SKM-1 (cell line): ENCODE data around the gene ARGLU1.
A peak's percentile ranks its signal among the peaks of the same experiment; 100 is the strongest.

ENCODE experiments used
- DNase-seq: peaks from one replicate; lab custom pipeline; 2025; ENCODE audit not compliant: unreplicated experiment; lab: John Stamatoyannopoulos, UW

Gene ARGLU1

DNA sequence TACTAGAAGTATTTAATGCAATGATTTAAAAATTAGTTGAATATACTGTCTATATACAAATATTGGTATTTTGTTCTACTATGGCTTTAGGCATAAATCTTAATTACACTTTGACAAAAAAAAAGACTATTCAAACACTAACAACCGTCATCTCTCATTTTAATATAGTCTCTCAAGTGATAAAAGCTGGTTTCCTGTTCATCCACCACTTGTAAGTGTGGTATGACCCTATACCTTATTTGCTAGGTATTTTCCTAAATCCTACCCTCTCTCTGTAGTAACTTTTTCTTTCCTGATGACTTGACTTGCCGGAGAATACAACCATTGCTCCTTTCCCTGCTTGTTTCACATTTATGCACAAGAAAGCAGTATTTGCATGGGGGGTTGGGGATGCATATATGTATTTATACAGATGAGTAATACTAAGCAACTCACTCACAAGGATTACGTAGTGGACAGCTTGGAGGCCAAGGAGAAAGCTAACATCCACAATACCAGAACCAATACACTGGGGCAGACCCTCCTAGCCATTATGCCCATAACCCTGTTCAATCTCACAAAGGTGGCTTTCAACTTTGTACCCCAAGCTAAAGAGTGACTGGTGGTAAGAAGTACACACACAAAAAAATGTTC lies 19.8 kb downstream of the ARGLU1 start:
- no peak for DNase-seq

DNA sequence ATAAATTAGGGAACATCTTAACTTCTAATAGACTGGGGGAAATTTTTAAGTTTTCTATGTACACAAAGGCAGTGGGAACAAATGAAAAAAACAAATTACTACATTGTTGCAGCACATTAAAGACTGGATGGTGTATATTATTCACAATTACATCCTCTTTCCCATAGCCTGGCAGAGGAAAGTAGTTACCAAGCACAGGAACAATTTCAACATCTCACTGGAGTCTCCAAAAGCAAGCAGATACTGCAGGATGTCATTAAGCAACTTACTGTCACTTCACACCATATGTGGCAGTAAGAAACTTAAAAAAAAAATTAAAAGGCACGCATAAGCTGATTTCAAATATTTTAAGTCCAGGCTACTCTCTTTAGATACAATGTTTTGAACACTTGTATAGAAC lies 26.1 kb downstream of the ARGLU1 start:
- DNase-seq, result no peak

DNA sequence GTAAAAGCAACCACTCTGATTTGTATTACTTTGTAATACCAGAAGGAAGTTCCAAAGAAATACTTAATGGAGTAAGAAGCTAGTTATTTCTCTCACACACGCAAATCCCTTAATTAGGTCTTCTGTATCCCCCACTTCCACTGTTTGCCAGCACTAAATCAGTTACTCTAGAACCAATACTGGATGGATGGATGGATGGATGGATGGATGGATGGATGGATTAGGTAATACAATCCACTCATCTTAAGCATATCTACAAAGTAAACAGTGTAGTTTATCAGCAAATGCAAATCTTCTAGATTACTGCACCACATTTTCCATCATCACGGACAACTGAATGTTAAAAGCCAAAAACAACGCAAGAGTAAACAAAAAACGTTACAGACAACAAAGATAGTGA lies 27.3 kb downstream of the ARGLU1 start:
- no peak for DNase-seq

DNA sequence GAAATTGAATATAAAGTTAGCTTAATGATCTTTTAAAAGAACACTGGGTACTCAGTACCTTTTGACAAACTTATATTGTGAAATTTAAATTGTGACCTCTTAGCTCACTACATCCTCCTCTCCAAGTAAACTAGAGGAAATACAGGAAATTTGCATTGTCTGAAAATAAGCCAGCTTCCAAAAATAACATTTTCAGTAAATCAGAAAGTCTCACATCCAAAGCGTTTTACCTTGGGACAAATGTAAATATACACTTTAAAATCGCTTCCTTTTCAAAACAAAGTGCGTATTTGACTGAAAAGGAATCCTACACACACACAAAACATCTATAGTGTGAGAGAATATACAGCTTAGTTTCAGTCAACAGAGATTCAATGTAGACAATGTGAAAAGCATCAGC lies 30.4 kb downstream of the ARGLU1 start:
- no peak for DNase-seq

DNA sequence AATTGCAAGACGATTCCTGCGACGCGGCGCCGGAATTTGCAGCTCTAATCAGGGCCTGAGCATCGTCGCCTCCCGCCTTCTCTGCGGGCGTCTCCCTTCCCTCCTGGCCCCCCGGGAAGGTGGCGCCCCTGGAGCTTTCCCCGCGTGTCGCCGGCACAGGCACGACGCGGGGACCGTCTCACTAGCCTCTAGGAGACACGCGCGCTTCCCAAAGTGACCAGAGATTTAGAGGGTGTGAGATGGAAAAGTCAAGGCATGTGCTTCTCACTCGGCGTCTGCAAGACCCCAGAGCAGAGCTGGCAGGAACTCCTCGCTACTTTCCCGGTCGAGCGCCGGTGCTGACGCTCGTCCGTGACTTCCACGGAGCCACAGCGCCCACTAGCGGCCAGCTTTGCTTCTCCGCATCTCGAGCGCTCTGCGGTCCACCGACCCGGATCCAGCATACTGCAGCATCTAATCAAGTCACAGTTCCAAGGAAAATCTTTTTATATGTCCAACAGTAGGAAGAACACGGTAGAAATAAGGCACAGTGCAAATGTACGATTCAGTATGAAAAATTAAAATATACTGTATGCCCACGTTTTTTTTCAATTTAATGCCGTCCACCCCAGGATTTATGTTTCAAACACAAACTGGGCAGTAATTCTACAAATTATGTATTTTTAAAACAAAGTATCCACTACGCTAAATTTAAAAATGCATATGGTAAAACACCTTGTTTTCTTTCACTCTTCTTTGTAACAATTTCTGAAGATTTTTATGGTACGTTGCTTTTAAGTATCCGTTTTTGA lies 31.5 kb downstream of the ARGLU1 start:
- peak; percentile 75 for DNase-seq

DNA sequence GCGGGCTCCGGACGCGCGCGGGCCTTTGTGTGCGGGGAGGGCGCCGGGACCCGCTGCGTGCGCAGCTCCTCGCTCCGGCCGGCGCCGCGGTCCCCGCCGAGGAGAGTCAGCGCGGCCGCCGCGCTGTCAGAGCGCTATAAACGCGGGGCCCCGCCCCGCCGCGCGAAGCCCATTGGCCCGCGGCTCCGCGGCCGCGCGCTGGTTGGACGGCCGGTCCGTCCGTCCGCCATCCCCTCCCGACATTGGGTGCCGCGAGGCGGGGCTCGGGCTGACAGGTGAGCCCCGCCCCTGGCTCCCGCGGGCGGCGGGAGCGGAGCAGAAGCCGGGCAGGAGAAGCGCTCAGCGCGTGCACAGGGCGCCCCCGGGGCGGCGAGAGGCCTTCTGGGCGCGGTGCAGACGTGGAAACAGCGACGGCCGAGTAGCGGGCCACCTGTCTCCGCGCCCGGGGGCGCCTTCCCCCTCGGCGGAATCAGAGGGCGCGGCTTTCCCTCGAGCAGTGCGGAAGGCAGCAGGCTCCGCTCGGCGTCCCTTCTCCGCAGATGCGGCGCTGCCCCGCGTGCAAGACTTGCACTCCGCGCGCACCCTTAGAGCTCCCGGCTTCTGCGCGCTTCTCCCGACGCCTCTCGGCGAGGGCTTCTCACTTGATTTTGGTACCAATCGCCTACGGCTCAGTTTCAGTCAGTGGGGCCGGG lies 32.2 kb downstream of the ARGLU1 start, which contains the start of gene EFNB2:
EFNB2 (minus strand) TSS at position 111 of the 692 bp plus-strand sequence. CDS start 698 bp downstream, outside the sequence.
- peak; percentile 60 for DNase-seq

DNA sequence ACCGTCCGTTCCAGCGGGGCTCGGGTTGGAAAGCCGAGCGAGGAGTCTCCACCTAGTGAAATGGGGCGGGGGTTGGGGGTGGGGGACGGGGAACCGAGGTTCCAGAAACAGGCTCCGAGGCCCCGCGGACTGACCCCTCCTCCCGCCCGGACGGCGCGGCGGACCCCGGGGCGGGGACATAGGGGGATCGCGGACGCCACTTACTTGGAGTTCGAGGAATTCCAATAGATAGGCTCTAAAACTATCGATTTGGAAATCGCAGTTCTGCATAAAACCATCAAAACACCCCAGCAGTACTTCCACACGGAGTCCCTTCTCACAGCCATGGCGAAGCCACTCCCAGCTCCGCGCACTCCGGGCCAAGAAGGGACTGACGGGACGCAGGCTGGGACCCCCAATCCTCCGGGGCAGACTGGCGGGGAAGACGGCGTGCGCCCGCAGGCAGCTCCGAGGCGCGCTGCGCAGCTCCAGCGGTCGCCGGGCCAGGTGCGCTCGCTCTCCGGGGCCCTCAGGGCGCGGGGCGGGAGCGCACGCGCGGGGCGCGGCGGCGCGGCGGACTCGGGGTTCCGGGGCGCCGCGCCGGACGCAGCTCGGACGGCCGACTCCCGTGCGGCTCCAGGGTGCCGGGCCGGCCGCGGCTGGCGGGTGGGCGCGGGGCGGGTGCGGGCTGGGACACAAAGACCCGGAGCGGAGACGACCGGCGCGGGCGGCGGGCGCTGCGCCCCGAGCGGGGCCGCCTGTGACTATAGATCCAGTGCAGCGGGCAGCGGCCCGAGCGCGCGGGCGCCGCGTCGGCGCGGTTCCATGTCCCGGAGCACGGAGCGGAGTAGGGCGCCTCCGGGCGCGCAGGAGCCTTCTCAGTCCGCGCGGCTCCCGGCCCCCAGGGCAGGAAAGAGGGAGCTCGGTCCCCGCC lies 33.0 kb downstream of the ARGLU1 start:
- DNase-seq, result no peak

DNA sequence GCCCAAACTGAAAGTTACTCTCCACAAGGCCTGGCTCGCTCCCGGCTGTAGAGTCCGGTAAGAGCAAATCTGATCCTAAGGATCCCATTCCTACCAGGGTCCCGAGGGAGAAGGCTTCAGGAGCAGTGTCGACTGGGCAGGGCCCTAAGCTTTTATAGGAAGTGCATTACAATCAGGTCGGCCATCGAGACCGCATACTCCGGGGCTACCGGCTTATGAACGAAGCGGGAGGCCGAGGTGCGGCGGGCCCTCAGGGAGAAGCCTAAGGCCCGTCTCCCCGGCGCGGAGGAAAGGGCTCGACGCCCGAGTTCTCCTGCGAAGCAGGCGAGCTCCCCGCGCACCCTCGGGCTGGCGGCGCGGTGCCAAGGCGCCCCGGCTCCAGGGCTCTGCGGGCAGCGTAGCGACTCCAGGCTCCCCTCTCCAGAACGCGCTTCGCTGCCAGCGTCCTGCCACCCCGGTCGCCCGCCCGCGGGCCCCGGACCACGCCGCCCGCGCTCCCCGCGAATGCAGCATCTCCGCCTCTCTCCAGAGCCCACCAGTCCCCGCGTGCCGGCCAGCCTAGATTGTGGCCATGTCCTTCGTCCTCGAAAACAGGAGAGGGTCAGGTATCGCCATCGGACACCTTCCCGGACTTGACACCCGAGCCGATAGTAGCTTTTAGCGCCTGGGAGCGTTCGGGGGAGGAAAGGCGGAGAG lies 33.8 kb downstream of the ARGLU1 start:
- DNase-seq, result no peak

DNA sequence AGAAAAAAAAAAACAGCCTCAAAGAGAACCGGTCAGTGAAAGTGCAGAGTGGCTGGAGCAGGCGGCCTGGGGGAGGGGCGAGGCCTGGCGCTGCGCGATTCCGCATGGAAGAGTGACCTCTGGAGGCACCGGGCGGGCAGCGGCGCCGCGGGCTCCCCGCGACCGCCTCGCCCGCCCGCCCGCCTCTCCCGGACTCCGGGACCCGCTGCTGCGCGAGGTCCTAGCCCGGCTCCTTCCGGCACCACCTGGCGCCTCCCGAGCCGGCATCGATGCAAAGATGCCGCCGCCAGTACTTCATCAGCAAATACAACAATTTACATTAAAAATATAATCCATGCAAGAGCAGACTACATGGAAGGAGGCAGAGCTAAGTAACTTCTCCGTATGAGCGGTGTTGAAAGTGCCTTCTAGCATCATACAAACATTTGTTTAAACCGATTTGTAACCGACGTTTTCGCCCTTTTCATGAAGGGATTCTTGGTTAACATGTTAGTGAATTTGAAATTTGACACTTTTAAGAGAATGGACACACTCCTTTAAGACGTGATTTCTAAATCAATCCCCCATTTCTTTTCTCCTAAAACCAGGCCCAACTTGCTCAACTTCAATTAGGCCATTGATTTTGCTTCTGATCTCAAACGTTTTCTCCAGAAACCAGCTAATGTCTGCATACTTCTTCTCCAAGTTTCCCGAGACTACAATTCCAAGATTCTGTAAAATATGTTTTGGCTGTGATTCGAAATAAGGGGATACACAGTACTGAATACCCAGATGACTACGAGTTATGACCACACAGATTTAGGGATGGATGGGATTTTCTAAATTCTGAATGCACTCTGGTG lies 34.6 kb downstream of the ARGLU1 start:
- peak; percentile 12 for DNase-seq

DNA sequence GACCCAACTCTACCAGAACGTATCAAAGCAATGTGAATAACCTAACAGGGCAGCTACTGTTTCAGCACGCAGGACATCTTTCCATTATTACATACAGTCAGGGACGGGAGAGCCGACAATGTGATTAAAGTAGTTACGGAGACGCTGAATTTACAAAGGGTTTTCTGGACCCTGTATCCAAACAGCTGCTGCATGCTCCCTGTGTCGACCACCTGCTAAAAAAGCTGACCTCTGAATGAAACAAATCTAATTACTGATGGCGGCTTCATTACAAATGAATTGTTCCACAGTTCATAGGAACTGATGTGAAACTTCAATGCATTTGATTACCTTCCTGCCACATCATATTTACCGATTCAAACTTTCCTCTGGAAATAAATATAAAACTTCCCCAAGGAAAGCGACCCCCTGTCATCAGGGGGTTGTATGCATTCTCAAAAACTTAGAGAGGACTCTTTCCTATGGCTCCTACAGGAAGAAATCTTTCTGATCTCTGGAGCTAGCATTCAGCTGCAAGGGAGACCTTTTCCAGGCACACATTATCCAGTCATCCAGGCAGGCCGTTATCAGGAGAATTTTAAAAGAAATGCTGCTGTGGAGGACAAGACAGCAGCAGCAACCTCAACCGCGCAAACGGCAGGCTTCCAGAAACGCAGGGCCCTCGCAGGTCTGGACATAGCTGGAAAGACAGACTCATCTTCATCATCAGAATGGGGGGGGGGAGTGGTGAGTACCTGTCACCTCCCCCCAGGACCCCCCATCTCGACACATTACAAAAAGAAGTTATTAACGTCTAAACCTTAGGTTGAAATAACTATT lies 35.6 kb downstream of the ARGLU1 start:
- DNase-seq, result no peak

DNA sequence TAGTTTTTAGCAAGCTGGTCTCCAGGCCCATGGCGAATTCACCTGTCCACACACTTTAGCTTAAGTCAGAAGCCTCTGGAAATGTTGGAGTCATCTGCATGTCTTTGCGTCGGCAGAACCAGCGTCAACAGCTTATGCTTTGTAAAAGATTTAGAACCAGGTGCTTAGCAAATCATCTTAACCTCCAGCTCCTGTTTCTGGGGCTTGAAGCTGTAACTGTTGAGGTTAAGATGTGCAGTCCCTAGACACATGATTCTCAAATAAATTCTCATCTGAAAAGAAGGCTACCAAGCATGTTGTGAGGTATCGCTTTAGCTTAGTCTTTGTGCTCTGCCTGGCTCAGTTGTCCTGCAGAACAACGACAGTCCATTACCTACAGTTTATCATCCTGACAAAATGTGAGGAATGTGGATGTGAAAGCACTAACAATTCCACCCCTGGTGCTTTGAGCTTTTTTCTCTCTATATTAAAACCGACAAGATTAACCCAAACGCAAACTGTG lies 36.9 kb downstream of the ARGLU1 start:
- DNase-seq, result no peak

DNA sequence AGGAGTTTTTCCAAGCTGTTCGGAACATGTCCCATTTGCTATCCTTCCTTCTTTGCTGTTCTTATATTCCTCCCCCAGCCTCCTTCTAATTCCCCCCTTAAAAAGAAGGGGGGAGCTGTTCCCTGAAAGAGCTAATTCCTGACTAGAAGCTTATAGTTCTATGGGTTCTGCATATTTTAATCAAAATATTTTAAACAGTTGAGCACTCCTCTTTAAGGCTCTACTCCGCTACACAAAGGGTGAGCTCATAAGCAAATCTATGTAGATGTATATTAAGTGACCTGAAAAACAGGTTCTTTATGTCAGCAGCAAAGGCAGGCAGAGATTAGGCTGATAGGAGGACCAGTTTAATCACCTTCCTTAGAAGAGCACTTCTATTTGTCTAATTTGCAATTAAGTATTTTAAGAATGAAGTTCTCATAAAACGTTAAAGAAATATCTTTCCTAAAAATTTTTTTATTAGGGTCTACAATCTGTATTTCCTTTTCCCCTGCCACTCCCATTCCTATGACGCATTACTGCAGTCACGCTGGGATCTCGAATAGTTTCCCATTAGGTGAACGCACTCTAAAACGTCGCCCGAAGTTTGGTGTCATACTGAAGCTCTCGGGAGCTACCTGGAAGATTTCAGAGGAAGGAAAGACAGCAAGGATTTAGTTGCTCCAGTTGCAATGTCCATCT lies 37.6 kb downstream of the ARGLU1 start:
- no peak for DNase-seq

DNA sequence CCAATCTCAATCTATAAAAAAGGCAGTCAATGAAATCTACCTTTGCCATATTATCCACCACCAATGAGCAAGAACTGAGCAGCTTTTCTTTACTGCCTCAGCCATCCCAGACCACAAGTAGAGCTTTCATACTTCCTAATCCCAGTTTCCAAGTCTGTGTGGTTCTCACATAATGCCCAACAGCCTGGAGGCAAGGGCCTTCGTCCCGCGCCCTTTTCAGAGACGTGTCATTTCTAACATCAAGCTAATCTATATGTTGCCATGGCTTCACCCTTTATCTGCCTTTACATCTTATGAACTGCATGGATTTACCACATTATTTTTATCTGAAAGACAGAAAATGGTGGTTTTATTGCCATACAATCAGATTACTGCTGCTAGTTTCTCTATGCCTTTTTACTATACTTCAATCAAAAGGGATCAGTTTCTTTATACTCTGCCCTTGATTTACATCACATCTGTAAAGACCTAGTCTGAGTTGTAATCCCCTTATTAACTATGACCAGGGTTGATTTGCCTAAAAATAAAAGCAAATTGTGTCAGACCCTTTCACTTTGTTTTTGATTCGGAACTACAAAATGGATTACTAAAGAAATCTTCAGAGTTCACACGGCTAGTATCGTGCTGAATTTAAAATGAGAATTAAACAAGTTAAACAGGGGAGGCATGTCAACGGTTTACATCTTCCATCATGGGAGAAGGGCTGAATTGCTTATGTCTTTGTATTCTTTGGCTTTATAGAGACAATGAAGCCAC lies 38.3 kb downstream of the ARGLU1 start:
- DNase-seq, result no peak

DNA sequence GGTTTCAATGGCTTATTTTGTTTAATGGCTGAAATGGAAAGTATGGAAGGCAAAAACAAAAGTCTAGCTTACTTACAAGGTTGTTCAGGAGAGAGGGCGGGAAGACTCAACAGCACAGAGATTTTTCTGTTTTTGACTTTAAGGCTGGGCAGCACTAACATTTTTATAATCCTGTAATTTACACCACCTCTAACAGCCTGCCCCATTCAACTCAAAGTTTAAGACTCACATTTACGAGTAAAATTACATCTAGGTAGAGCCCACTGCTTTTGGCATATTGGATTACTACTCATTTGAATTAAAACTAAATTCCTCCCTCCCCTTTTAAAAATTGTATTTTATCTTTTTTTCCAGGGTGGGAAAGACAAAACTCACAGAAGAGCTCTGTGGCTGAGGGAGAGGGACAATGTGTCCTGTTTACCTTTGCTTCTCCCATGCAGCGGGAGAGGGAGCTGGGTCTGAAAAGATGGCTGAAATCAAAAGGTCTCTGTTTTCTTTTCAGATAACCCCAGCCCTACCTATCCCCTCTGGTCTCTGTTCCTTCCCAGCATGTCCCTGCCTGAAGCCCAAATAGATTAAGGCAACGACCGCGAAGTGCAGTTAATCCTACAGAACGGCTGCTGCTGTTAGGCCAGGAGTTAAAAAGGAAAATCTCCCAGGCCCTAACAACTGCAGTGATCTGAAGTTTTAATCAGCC lies 39.1 kb downstream of the ARGLU1 start:
- no peak for DNase-seq

DNA sequence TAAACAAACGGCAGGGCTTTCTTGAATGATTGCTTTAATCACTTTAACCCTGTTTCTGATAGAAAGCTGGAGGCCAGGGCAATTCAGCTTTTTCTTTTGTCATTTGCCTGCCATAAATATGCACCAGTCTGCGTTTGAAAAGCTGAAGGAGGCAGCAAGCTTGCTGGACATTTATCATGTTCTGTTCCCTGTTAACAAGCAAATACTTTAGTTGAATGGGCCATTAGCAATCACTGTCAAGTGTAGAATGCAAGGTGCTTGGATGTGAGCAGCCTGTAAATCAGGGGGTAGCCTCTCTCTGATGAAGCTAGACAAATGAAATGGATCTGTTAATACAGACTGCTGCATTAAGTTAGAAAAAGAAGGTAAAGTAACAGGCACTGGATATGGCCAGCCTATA lies 40.1 kb downstream of the ARGLU1 start:
- no peak for DNase-seq

DNA sequence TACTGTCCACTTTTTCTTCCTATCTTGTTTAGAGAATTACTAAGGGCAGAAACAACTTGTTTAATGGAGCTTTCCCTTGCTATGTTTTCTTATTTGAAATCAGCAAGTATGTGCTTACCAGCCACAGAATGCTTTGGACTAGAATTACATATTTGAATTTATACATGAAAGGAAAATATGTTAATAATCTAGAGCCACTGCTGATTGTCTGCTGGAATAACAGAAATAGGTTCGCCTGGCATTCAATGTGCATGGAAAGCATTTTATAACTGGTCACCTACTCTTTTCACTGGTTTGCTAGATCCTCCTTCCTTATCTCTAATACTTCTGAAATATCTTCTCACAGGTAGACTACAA lies 40.5 kb downstream of the ARGLU1 start:
- DNase-seq, result no peak
